Lung (tissue), 12 donors: ENCODE measurements around the gene PHF24. TPM values are rescaled to one million over a fixed set of nuclear protein-coding genes. Genes with fewer than 3 reads are reported as not detected.
A peak's percentile ranks its signal among the peaks of the same experiment; 100 is the strongest.

ENCODE experiments used
- ATAC-seq: fragments of 200-7000 bp; cut with Tn5 transposase; one replicate; pipeline ENCODE4 v1.9.1; 2020; ENCODE audit warnings: moderate number of reproducible peaks; ENCODE audit not compliant: insufficient read depth, low FRiP score
- DNase-seq, 3 donors: peaks; one replicate each; pipeline ENCODE4 v3.0.0-alpha.2; 2013 to 2017
- H3K27ac ChIP-seq, 2 donors: one replicate each; pipeline ENCODE4 v1.5.1; 2013; ENCODE audit warnings: mild to moderate bottlenecking in 2 of 2, moderate library complexity in 2 of 2, control low read depth in 1 of 2, inconsistent platforms in 1 of 2, low read depth in 1 of 2, low read length in 1 of 2
- H3K27me3 ChIP-seq, 3 donors: one replicate each; pipeline ENCODE4 v1.5.1; 2013; ENCODE audit warnings: low read length in 2 of 3; ENCODE audit not compliant: control insufficient read depth in 3 of 3, insufficient read depth in 3 of 3
- H3K36me3 ChIP-seq, 4 donors: one replicate each; pipeline ENCODE4 v1.5.1; 2013; ENCODE audit warnings: low read length in 4 of 4, mild to moderate bottlenecking in 1 of 4, moderate library complexity in 1 of 4; ENCODE audit not compliant: control insufficient read depth in 4 of 4, insufficient read depth in 4 of 4
- H3K4me1 ChIP-seq, 5 donors: one replicate each; pipeline ENCODE4 v1.5.1; 2013; ENCODE audit warnings: low read length in 5 of 5, mild to moderate bottlenecking in 2 of 5, moderate library complexity in 1 of 5; ENCODE audit not compliant: control insufficient read depth in 5 of 5, insufficient read depth in 5 of 5
- H3K4me3 ChIP-seq: one replicate; pipeline ENCODE4 v1.5.1; 2013; ENCODE audit warnings: mild to moderate bottlenecking, control low read depth, moderate library complexity
- H3K9ac ChIP-seq, 2 donors: one replicate each; pipeline ENCODE4 v1.5.1; 2013; ENCODE audit warnings: low read length in 2 of 2, control low read depth in 1 of 2; ENCODE audit not compliant: insufficient read depth in 1 of 2
- H3K9me3 ChIP-seq, 4 donors: one replicate each; pipeline ENCODE4 v1.5.1; 2013; ENCODE audit warnings: low read length in 3 of 4, mild to moderate bottlenecking in 1 of 4, moderate library complexity in 1 of 4; ENCODE audit not compliant: control insufficient read depth in 4 of 4, insufficient read depth in 3 of 4
- CTCF ChIP-seq: IDR thresholded peaks from 2 replicates; pipeline ENCODE4 v1.5.1; 2012; ENCODE audit warnings: mild to moderate bottlenecking; ENCODE audit errors: control extremely low read depth, extremely low read depth
- WGBS, 2 donors: extraction: QIAGEN DNeasy Blood & Tissue Kit; methylation state at CpG; one replicate each; pipeline ENCODE4 v1.1.7; 2013; 5-methylcytosine and 5-hydroxymethylcytosine counted together
- polyA plus RNA-seq, 2 donors: library from polyadenylated mRNA; stranded (reverse); fragments of 200-250 nt; gene quantifications; one replicate each; pipeline ENCODE4 v1.2.1, GENCODE V29; 2013
- total RNA-seq, 2 donors: library from RNA; depleted of rRNA in 1 of 2; stranded (reverse); fragments of >200 nt in 1 of 2; gene quantifications; one replicate each; pipeline ENCODE4 v1.2.1, GENCODE V29; 2014 to 2021
- donor health status: control.
- donor health status: control.
- donor health status: Bipolar disorder and iron deficiency.
- donor health status: healthy.
- donor health status: DM: yes; HTN: yes; CAD: no.

The PHF24 gene
- total and polyA plus RNA-seq, 4 donors: 0.10 to 1.0 (median 0.31) TPM

- DNase-seq (no peak), ATAC-seq (no peak)
- Histone ChIP-seq H3K36me3 (peaks cover 3 to 13% (median 10%) of the 10 kb centered on the region in 4 donors), H3K27ac (peak overlapping the region in 1 of 2 donors; percentile 99), H3K9me3 (no peaks in the 10 kb centered on the region), H3K27me3 (no peaks in the 10 kb centered on the region), H3K4me3 (no peak overlapping the region), H3K4me1 (peaks cover 0 to 25% (median 12%) of the 10 kb centered on the region in 5 donors), H3K9ac (no peak overlapping the region)
- TF ChIP-seq CTCF: no peak
- 70 to 71% methylated on average over 7 of the region's 7 CpGs for WGBS, 2 donors
These were observed 37.0 kb downstream of the PHF24 start for GRCh38 chr9:34994900-34995669.

GRCh38 chr9:34995670-34996060 is 37.6 kb downstream of the PHF24 start:
- no peak for DNase-seq
- Histone ChIP-seq H3K36me3 (peaks cover 3 to 13% (median 10%) of the 10 kb centered on the region in 4 donors), H3K27me3 (no peaks in the 10 kb centered on the region), H3K27ac (peak overlapping the region; percentile 37 to 99), H3K4me1 (peaks cover 0 to 21% (median 9%) of the 10 kb centered on the region in 5 donors), H3K9ac (no peak overlapping the region), H3K9me3 (no peaks in the 10 kb centered on the region), H3K4me3 (no peak overlapping the region)
- ATAC-seq: no peak
- WGBS, 2 donors: 24 to 30% methylated on average over 3 of the region's 3 CpGs
- TF ChIP-seq CTCF: no peak

- no peak for TF ChIP-seq CTCF
- Histone ChIP-seq H3K9ac (no peak overlapping the region), H3K4me1 (peaks cover 0 to 20% (median 9%) of the 10 kb centered on the region in 5 donors), H3K36me3 (peaks cover 3 to 13% (median 10%) of the 10 kb centered on the region in 4 donors), H3K9me3 (no peaks in the 10 kb centered on the region), H3K4me3 (no peak overlapping the region), H3K27me3 (no peaks in the 10 kb centered on the region), H3K27ac (no peak overlapping the region)
- DNase-seq (no peak), ATAC-seq (no peak)
- WGBS, 2 donors: 97% methylated on average over 26 of the region's 26 CpGs
These were observed 38.3 kb downstream of the PHF24 start for GRCh38 chr9:34996181-34996904.
